H9 (cell line): ENCODE results near the gene HSD11B1. TPM values are rescaled to one million over a fixed set of nuclear protein-coding genes. Genes with fewer than 3 reads are reported as not detected.

ENCODE experiments used
- DNase-seq: peaks from one replicate; pipeline ENCODE4 v3.0.0-alpha.2; 2017
- H2AFZ ChIP-seq: one replicate; pipeline ENCODE4 v1.6.1; 2013; ENCODE audit warnings: mild to moderate bottlenecking, low read length, control low read depth, moderate library complexity
- H2AK5ac ChIP-seq: 2 replicates; pipeline ENCODE4 v1.6.1; 2013; ENCODE audit warnings: low read length, control low read depth, mixed read lengths; ENCODE audit not compliant: insufficient read length
- H2BK120ac ChIP-seq: one replicate; pipeline ENCODE4 v1.6.1; 2013; ENCODE audit warnings: low read depth, mild to moderate bottlenecking, low read length, control low read depth, inconsistent platforms; ENCODE audit not compliant: poor library complexity, severe bottlenecking
- H2BK12ac ChIP-seq: 2 replicates; pipeline ENCODE4 v1.6.1; 2013; ENCODE audit warnings: low read length, control low read depth, mixed read lengths, low read depth; ENCODE audit not compliant: insufficient read length
- H2BK15ac ChIP-seq: 2 replicates; pipeline ENCODE4 v1.6.1; 2013; ENCODE audit warnings: low read depth, low read length, control low read depth
- H2BK20ac ChIP-seq: one replicate; pipeline ENCODE4 v1.6.1; 2013; ENCODE audit warnings: low read depth, mild to moderate bottlenecking, low read length, control low read depth, inconsistent platforms; ENCODE audit not compliant: poor library complexity, severe bottlenecking
- H2BK5ac ChIP-seq: 2 replicates; pipeline ENCODE4 v1.6.1; 2013; ENCODE audit warnings: low read length, control low read depth, mixed read lengths; ENCODE audit not compliant: insufficient read length
- H3K14ac ChIP-seq: 2 replicates; pipeline ENCODE4 v1.6.1; 2013; ENCODE audit warnings: low read length, control low read depth; ENCODE audit not compliant: insufficient read depth
- H3K18ac ChIP-seq: 2 replicates; pipeline ENCODE4 v1.6.1; 2013; ENCODE audit warnings: low read depth, mild to moderate bottlenecking, mixed read lengths, low read length, control low read depth; ENCODE audit not compliant: insufficient read length
- H3K23ac ChIP-seq: 2 replicates; pipeline ENCODE4 v1.6.1; 2013; ENCODE audit warnings: low read length, control low read depth, mixed read lengths, low read depth; ENCODE audit not compliant: insufficient read length
- H3K23me2 ChIP-seq: 2 replicates; pipeline ENCODE4 v1.6.1; 2013; ENCODE audit warnings: low read depth, mild to moderate bottlenecking, mixed read lengths, low read length, control low read depth; ENCODE audit not compliant: insufficient read length, poor library complexity, severe bottlenecking
- H3K27ac ChIP-seq: 2 replicates; pipeline ENCODE4 v1.5.1; 2013; ENCODE audit warnings: low read length, control low read depth, mixed read lengths, low read depth; ENCODE audit not compliant: insufficient read length
- H3K27me3 ChIP-seq: 2 replicates; pipeline ENCODE4 v1.6.1; 2013; ENCODE audit warnings: low read length, control low read depth, inconsistent platforms; ENCODE audit not compliant: insufficient read depth
- H3K4ac ChIP-seq: 2 replicates; pipeline ENCODE4 v1.6.1; 2013; ENCODE audit warnings: low read depth, mild to moderate bottlenecking, control low read depth, inconsistent platforms, low read length, moderate library complexity
- H3K4me1 ChIP-seq: 2 replicates; pipeline ENCODE4 v1.6.1; 2013; ENCODE audit warnings: low read length, control low read depth, inconsistent platforms; ENCODE audit not compliant: insufficient read depth
- H3K4me2 ChIP-seq: 2 replicates; pipeline ENCODE4 v1.6.1; 2013; ENCODE audit warnings: low read length, control low read depth, mixed read lengths; ENCODE audit not compliant: insufficient read length, insufficient read depth
- H3K56ac ChIP-seq: 2 replicates; pipeline ENCODE4 v1.6.1; 2013; ENCODE audit warnings: low read depth, mild to moderate bottlenecking, mixed read lengths, low read length, control low read depth; ENCODE audit not compliant: insufficient read length
- H3K79me1 ChIP-seq: 2 replicates; pipeline ENCODE4 v1.6.1; 2013; ENCODE audit warnings: low read depth, mild to moderate bottlenecking, moderate library complexity, low read length, control low read depth, inconsistent platforms; ENCODE audit not compliant: insufficient read depth, poor library complexity, severe bottlenecking
- H3K79me2 ChIP-seq: 2 replicates; pipeline ENCODE4 v1.6.1; 2013; ENCODE audit warnings: low read length, control low read depth, inconsistent platforms; ENCODE audit not compliant: insufficient read depth
- H3K9ac ChIP-seq: 2 replicates; pipeline ENCODE4 v1.6.1; 2013; ENCODE audit warnings: low read length, control low read depth, mixed read lengths; ENCODE audit not compliant: insufficient read length; ENCODE audit errors: extremely low read depth
- H3K9me3 ChIP-seq: one replicate; pipeline ENCODE4 v1.6.1; 2013; ENCODE audit warnings: low read depth, low read length, inconsistent platforms; ENCODE audit not compliant: control insufficient read depth
- H3T11ph ChIP-seq: one replicate; pipeline ENCODE4 v1.6.1; 2013; ENCODE audit warnings: mild to moderate bottlenecking, low read length, control low read depth, inconsistent platforms
- H4K20me1 ChIP-seq: one replicate; pipeline ENCODE4 v1.6.1; 2013; ENCODE audit not compliant: control insufficient read depth, insufficient read length, insufficient read depth
- H4K5ac ChIP-seq: 2 replicates; pipeline ENCODE4 v1.6.1; 2013; ENCODE audit warnings: low read depth, mild to moderate bottlenecking, mixed read lengths, low read length, control low read depth; ENCODE audit not compliant: insufficient read length
- H4K8ac ChIP-seq: replicated peaks from 2 replicates; pipeline ENCODE4 v1.6.1; 2013; ENCODE audit warnings: low read length, control low read depth, mixed read lengths, low read depth; ENCODE audit not compliant: insufficient read length
- H4K91ac ChIP-seq: 2 replicates; pipeline ENCODE4 v1.6.1; 2013; ENCODE audit warnings: low read depth, mild to moderate bottlenecking, moderate library complexity, mixed read lengths, low read length, control low read depth; ENCODE audit not compliant: insufficient read length
- H3K27ac Mint-ChIP-seq, 3 experiments: 2 replicates in 2 of 3; 3 replicates in 1 of 3; pipeline ENCODE4 v1.8.0; 2020 to 2021; ENCODE audit warnings: mixed read lengths in 3 of 3, mild to moderate bottlenecking in 1 of 3, moderate library complexity in 1 of 3
- H3K27me3 Mint-ChIP-seq: 2 replicates; pipeline ENCODE4 v1.8.0; 2021; ENCODE audit warnings: low read depth, mild to moderate bottlenecking, moderate library complexity, mixed read lengths
- H3K36me3 Mint-ChIP-seq, 3 experiments: 2 replicates in 2 of 3; 3 replicates in 1 of 3; pipeline ENCODE4 v1.8.0; 2020 to 2021; ENCODE audit warnings: low read depth in 3 of 3, mixed read lengths in 3 of 3; ENCODE audit not compliant: insufficient read depth in 1 of 3
- H3K4me1 Mint-ChIP-seq, 2 experiments: 2 replicates each; pipeline ENCODE4 v1.8.0; 2020; ENCODE audit warnings: mixed read lengths in 2 of 2
- H3K4me3 Mint-ChIP-seq, 2 experiments: 2 replicates in 1 of 2; 3 replicates in 1 of 2; pipeline ENCODE4 v1.8.0; 2020 to 2021; ENCODE audit warnings: mild to moderate bottlenecking in 2 of 2, mixed read lengths in 2 of 2, moderate library complexity in 1 of 2
- H3K9me3 Mint-ChIP-seq, 2 experiments: 2 replicates in 1 of 2; 3 replicates in 1 of 2; pipeline ENCODE4 v1.8.0; 2020; ENCODE audit warnings: mild to moderate bottlenecking in 2 of 2, mixed read lengths in 2 of 2, moderate library complexity in 1 of 2
- WGBS: extraction: QIAGEN DNeasy Blood & Tissue Kit; methylation state at CpG from one replicate; pipeline ENCODE4 v1.1.7; 2013; ENCODE audit warnings: missing lambda C conversion rate, low lambda C conversion rate, mixed read lengths; ENCODE audit not compliant: insufficient read length; ENCODE audit errors: extremely low coverage; 5-methylcytosine and 5-hydroxymethylcytosine counted together
- long read RNA-seq: library from polyadenylated mRNA; unstranded; transcript quantifications from one replicate; pipeline ENCODE4 v2.0.0, GENCODE V29; 2020
- total RNA-seq: library from RNA; stranded (reverse); gene quantifications from 2 replicates; pipeline ENCODE4 v1.2.1, GENCODE V29; 2021
- TF ChIP-seq, protein P1 (sequence below): fragments of 200-600 bp; sonication (generic); conservative IDR thresholded peaks from 3 replicates; pipeline ENCODE4 v1.8.0; 2021; ENCODE audit warnings: antibody characterized with exemption, mild to moderate bottlenecking

The HSD11B1 gene
- total RNA-seq = not detected in 2 replicates
- long read RNA-seq = 0 reads

DNA sequence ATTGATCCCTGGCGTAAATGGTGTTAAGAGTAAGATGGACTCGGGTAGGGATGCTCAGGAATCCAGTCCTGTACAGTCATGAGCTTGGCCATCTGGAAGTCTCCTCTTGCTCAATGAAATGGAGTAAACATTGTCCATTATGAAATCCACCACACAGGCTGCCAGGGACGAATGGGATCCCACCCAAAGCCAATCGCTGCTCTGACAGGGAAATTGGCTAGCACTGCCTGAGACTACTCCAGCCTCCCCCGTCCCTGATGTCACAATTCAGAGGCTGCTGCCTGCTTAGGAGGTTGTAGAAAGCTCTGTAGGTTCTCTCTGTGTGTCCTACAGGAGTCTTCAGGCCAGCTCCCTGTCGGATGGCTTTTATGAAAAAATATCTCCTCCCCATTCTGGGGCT lies at the start of gene HSD11B1:
TSS of gene HSD11B1 (plus strand) at position 263 of the 400 bp plus-strand sequence. CDS start at position 360, 97 bp downstream.
- no peak within 1 kb of the TSS for H3K27ac ChIP-seq
- H4K91ac ChIP-seq = no peak within 1 kb of the TSS
- H3K27me3 ChIP-seq = no peaks in the 10 kb centered on the region
- H3K14ac ChIP-seq = no peak within 1 kb of the TSS
- no peaks in the 10 kb centered on the region for H4K20me1 ChIP-seq
- no peak within 1 kb of the TSS for H3K18ac ChIP-seq
- Mint-ChIP-seq H3K27ac (no peak within 1 kb of the TSS), H3K9me3 (no peaks in the 10 kb centered on the region), H3K36me3 (no peaks in the 10 kb centered on the region), H3K27me3 (peaks cover 16% of the 10 kb centered on the region), H3K4me1 (peaks cover 7 to 16% of the 10 kb centered on the region in 2 experiments), H3K4me3 (no peak within 1 kb of the TSS)
- WGBS = no CpG with 5 or more reads among the region's 6 CpGs
- H3K4ac ChIP-seq = no peak within 1 kb of the TSS
- H3T11ph ChIP-seq = no peak within 1 kb of the TSS
- no peak within 1 kb of the TSS for H3K9ac ChIP-seq
- no peak within 1 kb of the TSS for H3K23ac ChIP-seq
- TF ChIP-seq, protein P1, sequence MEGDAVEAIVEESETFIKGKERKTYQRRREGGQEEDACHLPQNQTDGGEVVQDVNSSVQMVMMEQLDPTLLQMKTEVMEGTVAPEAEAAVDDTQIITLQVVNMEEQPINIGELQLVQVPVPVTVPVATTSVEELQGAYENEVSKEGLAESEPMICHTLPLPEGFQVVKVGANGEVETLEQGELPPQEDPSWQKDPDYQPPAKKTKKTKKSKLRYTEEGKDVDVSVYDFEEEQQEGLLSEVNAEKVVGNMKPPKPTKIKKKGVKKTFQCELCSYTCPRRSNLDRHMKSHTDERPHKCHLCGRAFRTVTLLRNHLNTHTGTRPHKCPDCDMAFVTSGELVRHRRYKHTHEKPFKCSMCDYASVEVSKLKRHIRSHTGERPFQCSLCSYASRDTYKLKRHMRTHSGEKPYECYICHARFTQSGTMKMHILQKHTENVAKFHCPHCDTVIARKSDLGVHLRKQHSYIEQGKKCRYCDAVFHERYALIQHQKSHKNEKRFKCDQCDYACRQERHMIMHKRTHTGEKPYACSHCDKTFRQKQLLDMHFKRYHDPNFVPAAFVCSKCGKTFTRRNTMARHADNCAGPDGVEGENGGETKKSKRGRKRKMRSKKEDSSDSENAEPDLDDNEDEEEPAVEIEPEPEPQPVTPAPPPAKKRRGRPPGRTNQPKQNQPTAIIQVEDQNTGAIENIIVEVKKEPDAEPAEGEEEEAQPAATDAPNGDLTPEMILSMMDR = no peak
- H3K79me1 ChIP-seq = no peaks in the 10 kb centered on the region
- H3K9me3 ChIP-seq = no peaks in the 10 kb centered on the region
- H2BK12ac ChIP-seq = no peak within 1 kb of the TSS
- H3K23me2 ChIP-seq = no peaks in the 10 kb centered on the region
- no peak within 1 kb of the TSS for H2AK5ac ChIP-seq
- no peaks in the 10 kb centered on the region for H3K4me1 ChIP-seq
- H3K79me2 ChIP-seq = no peaks in the 10 kb centered on the region
- no peak within 1 kb of the TSS for H2BK20ac ChIP-seq
- no peak within 1 kb of the TSS for H4K8ac ChIP-seq
- H3K56ac ChIP-seq = no peak within 1 kb of the TSS
- H4K5ac ChIP-seq = no peak within 1 kb of the TSS
- no peak for DNase-seq
- no peak within 1 kb of the TSS for H2BK15ac ChIP-seq
- no peak within 1 kb of the TSS for H3K4me2 ChIP-seq
- H2BK5ac ChIP-seq = no peak within 1 kb of the TSS
- H2BK120ac ChIP-seq = no peak within 1 kb of the TSS
- H2AFZ ChIP-seq = no peak within 1 kb of the TSS
